ENCODE measurements around the gene CAMKMT.

Gene CAMKMT

GRCh38 chr2:44348400-44348799 lies 13.3 kb upstream of the CAMKMT start:
- no peak overlapping the region for H3K27ac ChIP-seq (ENCODE audit: low read depth, low read length)
- no peaks in the 10 kb centered on the region for H3K79me2 ChIP-seq (ENCODE audit: insufficient read depth, low read length)
- H3K27me3 ChIP-seq (ENCODE audit: low read length) = no peaks in the 10 kb centered on the region
- H3K4me2 ChIP-seq (ENCODE audit: low read depth, low read length, poor library complexity, severe bottlenecking) = no peak overlapping the region
- no peaks in the 10 kb centered on the region for H4K20me1 ChIP-seq (ENCODE audit: low read depth, low read length)
- H3K9me3 ChIP-seq (ENCODE audit: insufficient read depth, low read length) = no peaks in the 10 kb centered on the region
- no peak for TF ChIP-seq CTCF (IDR thresholded peaks at IDR 0.05; ENCODE audit: insufficient read depth, low read length, poor library complexity, severe bottlenecking)
- no peak for TF ChIP-seq EZH2phosphoT487 (conservative IDR thresholded peaks at IDR 0.05; ENCODE audit: low read length)
- H3K9me2 ChIP-seq (replicated peaks; ENCODE audit: insufficient read depth, low read length) = no peaks in the 10 kb centered on the region
- no peak overlapping the region for H2AFZ ChIP-seq (ENCODE audit: low read depth, low read length, severe bottlenecking)
- H3K4me3 ChIP-seq (ENCODE audit: insufficient read depth, low read length, poor library complexity, severe bottlenecking) = no peak overlapping the region
- H3K36me3 ChIP-seq (ENCODE audit: low read length) = no peaks in the 10 kb centered on the region; the same call in 1 of the 2 replicates
- no peak overlapping the region for H3K9ac ChIP-seq (ENCODE audit: low read length)
- no peaks in the 10 kb centered on the region; the same call in 1 of the 2 replicates for H3F3A ChIP-seq (ENCODE audit: insufficient read depth)

GRCh38 chr2:44349506-44349905 lies 12.2 kb upstream of the CAMKMT start:
- Histone ChIP-seq H3K27me3 (ENCODE audit: low read length) (no peaks in the 10 kb centered on the region), H3K9me2 (replicated peaks; ENCODE audit: insufficient read depth, low read length) (no peaks in the 10 kb centered on the region), H3K27ac (ENCODE audit: low read depth, low read length) (no peak overlapping the region), H3K9ac (ENCODE audit: low read length) (no peak overlapping the region), H2AFZ (ENCODE audit: low read depth, low read length, severe bottlenecking) (no peak overlapping the region), H3K9me3 (ENCODE audit: insufficient read depth, low read length) (no peaks in the 10 kb centered on the region), H3K4me3 (ENCODE audit: insufficient read depth, low read length, poor library complexity, severe bottlenecking) (no peak overlapping the region), H3K4me2 (ENCODE audit: low read depth, low read length, poor library complexity, severe bottlenecking) (no peak overlapping the region), H3K36me3 (ENCODE audit: low read length) (no peaks in the 10 kb centered on the region; the same call in 1 of the 2 replicates), H4K20me1 (ENCODE audit: low read depth, low read length) (no peaks in the 10 kb centered on the region), H3F3A (ENCODE audit: insufficient read depth) (no peaks in the 10 kb centered on the region; the same call in 1 of the 2 replicates), H3K79me2 (ENCODE audit: insufficient read depth, low read length) (peaks cover 6% of the 10 kb centered on the region; the same call in 1 of the 2 replicates)
- TF ChIP-seq CTCF (IDR thresholded peaks at IDR 0.05; ENCODE audit: insufficient read depth, low read length, poor library complexity, severe bottlenecking) (no peak), EZH2phosphoT487 (conservative IDR thresholded peaks at IDR 0.05; ENCODE audit: low read length) (no peak)

GRCh38 chr2:44351088-44351487 lies 10.7 kb upstream of the CAMKMT start:
- no peaks in the 10 kb centered on the region for H3K27me3 ChIP-seq (ENCODE audit: low read length)
- no peak overlapping the region for H2AFZ ChIP-seq (ENCODE audit: low read depth, low read length, severe bottlenecking)
- no peaks in the 10 kb centered on the region for H4K20me1 ChIP-seq (ENCODE audit: low read depth, low read length)
- H3K27ac ChIP-seq (ENCODE audit: low read depth, low read length) = no peak overlapping the region
- H3K9ac ChIP-seq (ENCODE audit: low read length) = no peak overlapping the region
- H3K9me2 ChIP-seq (replicated peaks; ENCODE audit: insufficient read depth, low read length) = no peaks in the 10 kb centered on the region
- no peaks in the 10 kb centered on the region; the same call in 1 of the 2 replicates for H3K36me3 ChIP-seq (ENCODE audit: low read length)
- H3K4me3 ChIP-seq (ENCODE audit: insufficient read depth, low read length, poor library complexity, severe bottlenecking) = no peak overlapping the region
- peaks cover 10% of the 10 kb centered on the region; the same call in 1 of the 2 replicates for H3K79me2 ChIP-seq (ENCODE audit: insufficient read depth, low read length)
- H3K9me3 ChIP-seq (ENCODE audit: insufficient read depth, low read length) = no peaks in the 10 kb centered on the region
- H3K4me2 ChIP-seq (ENCODE audit: low read depth, low read length, poor library complexity, severe bottlenecking) = no peak overlapping the region
- no peaks in the 10 kb centered on the region for H3F3A ChIP-seq (ENCODE audit: insufficient read depth)
- TF ChIP-seq EZH2phosphoT487 (conservative IDR thresholded peaks at IDR 0.05; ENCODE audit: low read length) = no peak
- no peak for TF ChIP-seq CTCF (IDR thresholded peaks at IDR 0.05; ENCODE audit: insufficient read depth, low read length, poor library complexity, severe bottlenecking)
